HG02798 (cell line): Measurements from ENCODE around the gene YIPF2.
"Not testable (repeated sequence)": the region's sequence is repeated elsewhere in the genome, so short reads cannot be mapped to it uniquely, and the experiment has no call there.

Source experiments
- ATAC-seq: cut with Tn5 transposase; IDR thresholded peaks from one replicate; pipeline ENCODE4 v1.9.1; 2021; ENCODE audit warnings: mild to moderate bottlenecking; ENCODE audit not compliant: unreplicated experiment, poor library complexity

Gene YIPF2

DNA sequence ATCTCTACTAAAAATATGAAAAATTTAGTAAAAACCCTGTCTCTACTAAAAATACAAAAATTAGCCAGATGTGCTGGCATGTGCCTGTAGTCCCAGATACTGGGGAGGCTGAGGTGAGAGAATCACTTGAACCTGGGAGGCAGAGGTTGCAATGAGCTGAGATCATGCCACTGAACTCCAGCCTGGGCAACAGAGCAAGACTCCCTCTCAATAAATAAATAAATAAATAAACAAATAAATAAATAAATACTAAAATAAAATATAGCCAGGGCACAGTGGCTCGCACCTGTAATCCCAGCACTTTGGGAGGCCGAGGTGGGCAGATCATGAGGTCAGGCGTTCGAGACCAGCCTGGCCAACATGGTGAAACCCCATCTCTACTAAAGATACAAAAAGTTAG, 15.0 kb upstream of the YIPF2 start:
- not testable (repeated sequence) for ATAC-seq

DNA sequence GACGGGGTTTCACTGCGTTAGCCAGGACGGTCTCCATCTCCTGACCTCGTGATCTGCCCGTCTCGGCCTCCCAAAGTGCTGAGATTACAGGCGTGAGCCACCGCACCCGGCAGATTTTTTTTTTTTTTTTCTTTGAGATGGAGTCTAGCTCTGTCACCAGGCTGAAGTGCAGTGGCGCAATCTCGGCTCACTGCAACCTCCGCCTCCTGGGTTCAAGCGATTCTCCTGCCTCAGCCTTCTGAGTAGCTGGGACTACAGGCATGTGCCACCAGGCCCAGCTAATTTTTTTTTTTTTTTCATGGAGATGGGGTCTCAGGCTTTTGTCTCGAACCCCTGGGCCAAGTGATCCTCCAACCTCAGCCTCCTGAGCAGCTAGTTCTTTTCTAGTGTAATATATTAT, 13.2 kb upstream of the YIPF2 start:
- not testable (repeated sequence) for ATAC-seq

GRCh38 chr19:10936661-10937084, 8.2 kb upstream of the YIPF2 start:
- no peak for ATAC-seq

GRCh38 chr19:10935371-10936059, 7.1 kb upstream of the YIPF2 start:
- no peak for ATAC-seq

GRCh38 chr19:10929402-10929794, 959 bp upstream of the YIPF2 start:
- no peak for ATAC-seq

- no peak for ATAC-seq
These were observed 493 bp downstream of the YIPF2 start for GRCh38 chr19:10927730-10928562.

DNA sequence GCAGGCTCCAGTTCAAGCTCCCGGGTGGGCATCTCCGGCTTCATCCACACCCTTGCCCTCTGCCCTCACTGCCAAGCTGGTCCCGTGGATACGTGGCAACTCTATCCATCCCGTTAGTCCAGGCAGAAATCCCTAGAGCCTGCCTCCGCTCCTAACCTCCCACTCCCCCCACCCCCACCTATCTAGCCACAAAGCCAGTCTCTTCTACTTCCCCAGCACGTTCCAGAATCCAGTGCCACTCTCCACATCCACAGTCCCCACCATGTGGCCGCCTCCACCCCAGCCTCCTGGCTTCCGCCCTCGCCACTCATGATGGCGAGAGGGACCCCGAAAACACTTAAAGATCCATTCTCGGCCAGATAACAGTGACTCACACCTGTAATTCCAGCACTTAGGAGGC, 3.8 kb downstream of the YIPF2 start:
- ATAC-seq, result no peak

DNA sequence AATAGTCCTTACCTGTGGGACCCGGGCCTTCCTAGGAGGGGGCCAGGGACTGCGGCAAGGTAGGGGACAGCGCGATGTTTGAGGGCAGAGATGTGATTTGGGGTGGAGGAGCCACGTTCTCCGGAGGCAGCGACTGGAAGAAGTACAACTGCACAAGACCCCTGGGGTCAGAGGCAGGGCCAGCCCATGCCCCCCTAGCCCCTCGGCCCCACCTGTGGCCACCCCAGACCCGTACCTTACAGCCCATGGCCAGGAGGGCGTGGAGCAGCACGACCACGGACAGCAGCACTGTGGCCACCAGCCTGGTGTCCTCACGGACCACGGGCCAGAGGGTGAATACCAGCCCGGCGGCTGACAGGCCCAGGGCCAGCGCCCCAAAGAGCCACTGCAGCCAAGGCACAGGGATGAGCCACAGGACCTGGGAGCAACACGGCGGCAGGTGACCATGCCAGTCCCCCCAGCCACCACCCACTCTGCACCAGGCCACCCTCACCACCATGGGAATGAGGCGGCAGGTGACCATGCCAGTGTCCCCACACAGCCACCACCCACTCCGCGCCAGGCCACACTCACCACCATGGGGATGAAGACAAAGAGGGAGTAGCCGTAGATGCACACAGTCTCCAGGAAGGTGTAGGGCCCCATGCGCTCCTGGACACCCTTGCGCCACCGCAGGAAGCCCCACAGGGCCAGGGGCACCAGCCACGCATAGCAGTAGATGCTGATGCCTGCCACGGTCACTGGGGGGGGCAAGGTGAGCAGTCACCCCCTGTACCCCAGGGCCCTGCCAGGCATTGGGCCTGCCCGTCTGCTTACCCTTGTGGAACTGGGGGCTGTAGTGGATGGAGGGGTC, 5.0 kb downstream of the YIPF2 start:
- no peak for ATAC-seq

GRCh38 chr19:10922638-10923014, 5.8 kb downstream of the YIPF2 start:
- ATAC-seq, result no peak

DNA sequence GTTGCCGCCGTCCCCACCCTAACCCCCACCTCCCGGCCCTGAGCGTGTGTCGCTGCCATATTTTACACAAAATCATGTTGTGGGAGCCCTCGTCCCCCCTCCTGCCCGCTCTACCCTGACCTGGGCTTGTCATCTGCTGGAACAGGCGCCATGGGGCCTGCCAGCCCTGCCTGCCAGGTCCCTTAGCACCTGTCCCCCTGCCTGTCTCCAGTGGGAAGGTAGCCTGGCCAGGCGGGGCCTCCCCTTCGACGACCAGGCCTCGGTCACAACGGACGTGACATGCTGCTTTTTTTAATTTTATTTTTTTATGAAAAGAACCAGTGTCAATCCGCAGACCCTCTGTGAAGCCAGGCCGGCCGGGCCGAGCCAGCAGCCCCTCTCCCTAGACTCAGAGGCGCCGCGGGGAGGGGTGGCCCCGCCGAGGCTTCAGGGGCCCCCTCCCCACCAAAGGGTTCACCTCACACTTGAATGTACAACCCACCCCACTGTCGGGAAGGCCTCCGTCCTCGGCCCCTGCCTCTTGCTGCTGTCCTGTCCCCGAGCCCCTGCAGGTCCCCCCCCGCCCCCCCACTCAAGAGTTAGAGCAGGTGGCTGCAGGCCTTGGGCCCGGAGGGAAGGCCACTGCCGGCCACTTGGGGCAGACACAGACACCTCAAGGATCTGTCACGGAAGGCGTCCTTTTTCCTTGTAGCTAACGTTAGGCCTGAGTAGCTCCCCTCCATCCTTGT, 6.4 kb downstream of the YIPF2 start:
- ATAC-seq, result no peak

DNA sequence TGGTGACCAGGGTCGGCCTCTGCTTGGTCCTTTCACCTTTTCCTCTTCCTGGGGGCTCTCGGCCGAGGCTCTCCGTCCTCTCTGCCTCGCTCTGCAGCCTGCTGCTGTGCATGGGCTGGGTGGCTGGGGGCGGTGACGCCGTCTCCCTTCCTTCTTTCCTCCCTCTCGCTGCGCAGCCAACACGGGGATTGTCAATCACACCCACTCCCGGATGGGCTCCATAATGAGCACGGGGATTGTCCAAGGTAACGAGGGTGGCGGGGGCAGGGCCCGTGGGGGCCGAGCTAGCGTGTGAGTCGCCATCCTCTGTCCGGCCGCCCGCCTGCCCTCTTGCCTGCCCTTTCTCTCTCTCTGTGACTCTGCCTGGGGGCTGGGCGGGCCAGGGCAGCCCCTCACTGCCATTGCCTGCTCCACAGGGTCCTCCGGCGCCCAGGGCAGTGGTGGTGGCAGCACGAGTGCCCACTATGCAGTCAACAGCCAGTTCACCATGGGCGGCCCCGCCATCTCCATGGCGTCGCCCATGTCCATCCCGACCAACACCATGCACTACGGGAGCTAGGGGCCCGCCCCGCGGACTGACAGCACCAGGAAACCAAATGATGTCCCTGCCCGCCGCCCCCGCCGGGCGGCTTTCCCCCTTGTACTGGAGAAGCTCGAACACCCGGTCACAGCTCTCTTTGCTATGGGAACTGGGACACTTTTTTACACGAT, 7.1 kb downstream of the YIPF2 start:
- ATAC-seq, result no peak

- ATAC-seq, result no peak
These were observed 7.7 kb downstream of the YIPF2 start for GRCh38 chr19:10920781-10921180.

DNA sequence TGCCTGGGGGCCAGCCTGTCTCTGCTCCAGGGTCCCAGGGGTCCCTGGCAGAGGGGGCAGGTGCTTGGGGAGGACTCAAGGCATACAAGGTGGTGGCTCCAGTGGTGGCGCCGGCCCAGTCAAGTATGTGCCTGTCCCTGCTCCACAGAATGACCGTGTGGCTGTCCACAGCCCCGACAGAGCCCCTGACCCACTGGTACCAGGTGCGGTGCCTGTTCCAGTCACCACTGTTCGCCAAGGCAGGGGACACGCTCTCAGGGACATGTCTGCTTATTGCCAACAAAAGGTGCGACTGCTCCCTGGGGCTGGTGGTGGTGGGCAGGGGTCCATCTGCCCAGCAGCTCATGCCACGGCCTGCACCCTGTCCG, 8.2 kb downstream of the YIPF2 start:
- ATAC-seq, result no peak

GRCh38 chr19:10919352-10920287, 8.8 kb downstream of the YIPF2 start:
- ATAC-seq, result no peak

DNA sequence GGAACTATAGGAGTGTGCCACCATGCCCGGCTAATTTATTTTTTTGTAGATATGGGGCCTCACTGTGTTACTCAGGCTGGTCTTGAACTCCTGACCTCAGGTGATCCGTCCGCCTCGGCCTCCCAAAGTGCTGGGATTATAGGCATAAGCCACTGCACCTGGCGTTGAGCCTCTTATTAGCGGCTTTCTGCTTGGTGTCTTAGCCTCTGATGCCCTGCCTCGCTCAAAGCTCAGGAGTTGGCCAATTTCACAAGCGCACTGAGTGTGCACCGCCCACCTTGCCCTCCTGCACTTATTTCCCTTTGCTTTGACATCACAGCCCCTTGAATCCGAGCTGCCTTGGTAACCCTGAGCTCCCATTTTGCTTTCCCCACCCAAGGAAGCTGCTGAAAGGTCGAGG, 10.1 kb downstream of the YIPF2 start:
- no peak for ATAC-seq

DNA sequence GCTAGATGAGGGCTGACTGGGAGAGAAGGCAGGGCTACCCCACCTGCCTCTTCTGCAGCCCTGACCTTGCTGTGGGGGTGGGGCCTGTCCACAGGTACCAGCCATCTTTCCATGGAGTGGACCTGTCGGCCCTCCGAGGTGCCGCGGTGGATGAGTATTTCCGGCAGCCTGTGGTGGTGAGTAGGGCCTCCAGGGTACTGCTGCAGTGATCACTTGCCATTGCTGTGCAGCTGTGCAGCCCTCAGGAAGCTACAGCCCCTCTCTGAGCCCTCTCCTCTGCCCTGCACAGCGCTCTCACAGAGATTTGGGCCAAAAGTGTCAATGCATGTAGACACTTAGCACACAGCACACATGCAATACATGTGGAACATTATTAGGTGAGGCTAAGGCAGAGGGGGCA, 11.8 kb downstream of the YIPF2 start:
- no peak for ATAC-seq

DNA sequence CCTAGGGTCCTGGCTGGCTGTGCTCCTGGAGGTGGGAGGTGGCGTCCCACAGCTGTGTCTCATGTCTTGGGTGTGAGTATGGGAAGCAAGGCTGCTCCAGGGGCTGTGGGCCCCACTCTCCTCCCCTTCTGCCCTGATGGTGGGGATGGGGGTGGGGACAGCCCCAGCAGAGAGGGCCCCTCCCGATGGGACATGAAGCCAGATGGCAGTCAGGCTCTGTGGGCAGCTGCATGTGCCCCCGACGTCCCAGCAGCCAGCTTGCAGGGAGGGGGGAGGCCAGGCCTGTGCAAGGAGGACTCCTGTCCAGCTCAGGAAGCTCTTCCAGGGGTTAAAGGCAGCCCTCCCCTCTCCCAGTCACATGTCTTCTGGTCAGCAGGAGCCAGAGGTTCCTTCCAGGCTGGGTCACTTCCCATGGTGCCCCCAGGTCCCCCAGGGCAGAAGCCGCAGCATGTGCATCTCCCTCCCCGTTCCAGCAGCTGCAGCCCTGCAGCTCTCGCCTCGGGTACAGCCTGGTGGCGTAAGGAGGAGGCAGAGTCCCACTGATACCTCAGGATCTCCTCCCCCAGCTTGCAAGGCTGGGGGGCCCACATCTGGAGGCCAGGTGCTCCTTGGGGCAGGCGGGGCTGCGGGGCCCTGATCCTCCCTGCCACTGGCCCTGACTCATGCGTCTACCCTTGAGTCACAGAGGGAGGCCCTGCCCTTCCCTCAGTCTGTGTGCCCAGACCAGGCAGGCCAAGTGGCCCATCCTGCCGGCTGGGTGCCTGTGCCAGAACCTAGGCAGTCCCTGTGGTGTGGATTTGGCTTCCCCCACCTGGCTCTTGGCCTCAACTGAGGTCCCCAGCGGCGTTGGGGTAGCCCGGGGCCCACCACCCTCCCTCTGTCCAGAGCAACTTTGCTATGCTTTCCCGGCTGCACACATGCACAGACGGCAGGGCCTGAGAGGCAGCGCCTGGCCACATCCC, 13.0 kb downstream of the YIPF2 start:
- ATAC-seq, result no peak
